HG02571 (cell line): Measurements from ENCODE around the gene CLTB.

Source experiments
- ATAC-seq: cut with Tn5 transposase; IDR thresholded peaks from one replicate; pipeline ENCODE4 v1.9.1; 2021; ENCODE audit warnings: mild to moderate bottlenecking, moderate library complexity; ENCODE audit not compliant: unreplicated experiment

Gene CLTB

DNA sequence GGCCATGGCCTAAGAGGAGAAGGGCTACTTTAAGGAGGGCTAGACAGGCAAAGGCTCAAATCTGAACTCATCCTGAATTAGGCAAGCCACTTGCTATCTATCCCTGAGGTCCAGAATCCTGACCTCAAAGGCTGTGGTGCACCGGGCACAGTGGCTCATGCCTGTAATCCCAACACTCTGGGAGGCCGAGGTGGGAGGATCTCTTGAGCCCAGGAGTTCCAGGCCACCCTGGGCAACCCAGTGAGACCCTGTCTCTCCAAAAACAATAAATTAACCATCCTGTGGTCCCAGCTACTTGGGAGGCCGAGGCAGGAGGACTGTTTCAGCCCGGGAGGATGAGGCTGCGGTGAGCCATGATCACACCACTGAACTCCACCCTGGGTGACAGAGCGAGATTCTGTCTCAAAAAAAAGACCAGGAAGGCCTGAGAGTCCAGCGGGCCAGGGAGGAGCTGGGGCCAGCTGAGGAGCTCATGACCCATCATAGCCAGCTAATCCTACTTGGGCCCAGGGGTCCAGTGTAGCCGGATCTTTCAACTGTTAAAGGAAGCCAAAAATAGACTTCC, 31.9 kb downstream of the CLTB start:
- ATAC-seq, result no peak

DNA sequence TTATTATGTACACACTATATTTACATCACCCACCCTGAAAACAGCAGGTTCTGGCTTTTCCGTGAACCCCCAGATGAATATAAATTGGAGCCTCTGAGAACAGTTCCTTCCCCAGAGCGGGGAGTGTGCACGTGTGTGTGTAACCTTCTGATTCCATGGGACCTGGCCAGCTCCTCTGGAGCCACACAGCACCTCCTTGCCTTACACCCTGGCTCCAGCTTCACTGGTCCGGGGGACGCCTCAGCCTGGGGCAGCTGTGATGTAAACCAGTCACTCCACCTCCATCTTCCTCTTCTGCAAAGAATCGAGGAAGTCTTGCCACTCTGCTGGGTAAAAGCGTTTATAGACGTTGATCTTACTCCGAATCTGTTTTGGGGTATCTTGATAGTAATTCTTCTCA, 32.4 kb downstream of the CLTB start:
- ATAC-seq, result no peak

DNA sequence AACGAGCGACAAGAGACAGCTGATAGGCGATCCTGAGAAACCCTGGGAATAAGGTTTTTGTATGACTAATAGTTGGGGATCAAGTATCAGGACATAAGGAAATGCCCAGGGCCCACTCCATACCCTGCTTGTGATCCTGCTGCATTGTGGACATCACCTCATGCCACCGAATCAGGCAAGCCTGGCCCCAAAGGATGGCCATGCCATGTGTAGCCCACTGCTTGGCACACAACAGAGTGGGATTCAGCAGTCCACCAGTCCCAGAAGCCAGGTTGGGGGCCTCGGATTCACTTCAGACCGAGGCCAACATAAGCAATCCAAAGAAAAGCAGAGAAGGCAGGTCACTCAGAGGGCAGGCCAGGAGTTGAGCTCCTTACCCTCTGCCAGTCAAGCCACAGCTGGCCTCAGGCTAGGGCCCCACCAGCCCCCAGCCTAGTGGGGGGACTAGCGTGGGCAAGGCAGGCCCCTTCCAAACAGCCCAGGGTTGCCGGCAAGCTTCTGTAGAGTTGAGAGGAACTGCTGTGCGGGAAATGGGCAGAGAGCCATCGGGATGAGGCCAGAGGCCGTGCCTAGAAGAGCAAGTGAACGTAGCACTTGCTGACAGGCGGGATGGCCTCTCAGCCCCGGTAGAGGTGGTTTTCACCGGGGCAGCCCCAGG, 33.0 kb downstream of the CLTB start:
- no peak for ATAC-seq

DNA sequence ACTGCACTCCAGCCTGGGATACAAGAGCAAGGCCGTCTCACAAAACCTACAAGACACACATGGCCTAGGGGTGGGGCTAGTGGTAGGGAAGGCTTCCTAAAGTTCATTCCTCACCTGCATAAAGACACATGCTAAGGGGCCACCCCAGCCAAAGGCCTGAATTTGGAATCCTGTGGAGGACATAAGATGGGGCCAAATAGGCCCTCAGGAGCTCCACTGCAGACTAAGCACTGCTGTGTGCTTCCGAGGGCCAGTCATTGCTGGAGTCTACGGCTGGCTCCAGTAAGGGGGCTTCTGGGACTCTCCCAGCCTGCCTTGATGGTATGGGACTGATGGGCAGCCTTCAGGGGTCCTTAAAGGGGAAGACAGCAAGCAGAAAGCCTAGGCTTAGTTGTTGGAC, 33.6 kb downstream of the CLTB start:
- ATAC-seq, result no peak

DNA sequence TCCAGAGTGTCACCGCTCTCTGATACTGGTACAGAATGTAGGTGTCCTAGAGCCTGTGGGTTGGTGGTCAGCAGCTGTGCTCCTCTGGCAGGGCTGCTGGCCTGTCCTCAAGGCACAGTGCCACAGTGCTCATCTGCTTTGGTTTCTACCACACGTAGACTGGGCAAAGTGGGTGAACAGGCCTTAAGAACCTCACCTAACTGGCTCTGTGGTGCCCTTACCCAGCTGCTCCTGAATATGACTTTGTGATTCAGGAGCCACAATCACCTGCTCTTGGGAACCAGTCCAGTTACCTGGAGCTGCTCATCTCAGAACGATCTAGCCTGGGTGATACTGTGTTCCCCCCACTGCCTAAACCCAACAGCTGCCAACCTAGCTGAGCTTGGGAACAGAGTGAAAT, 34.4 kb downstream of the CLTB start:
- ATAC-seq, result no peak

DNA sequence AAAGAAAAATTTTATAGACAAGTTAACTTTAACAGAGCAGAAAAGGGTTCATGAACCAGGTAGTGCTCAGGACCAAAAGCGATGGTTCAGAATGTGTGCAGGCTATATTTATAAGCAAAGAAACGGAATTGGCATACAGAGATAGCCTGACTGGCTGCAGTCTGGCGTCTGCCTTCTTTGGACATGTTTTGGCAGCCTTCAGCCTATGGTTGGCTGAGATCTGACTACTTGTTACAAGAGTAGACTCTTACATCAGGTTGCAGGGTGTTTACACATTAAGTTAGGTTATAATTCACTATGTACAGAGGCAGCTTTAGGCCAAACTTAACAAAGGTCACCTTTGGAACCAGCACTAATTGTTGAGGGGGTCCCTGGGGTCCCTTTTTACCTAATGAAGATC, 34.9 kb downstream of the CLTB start:
- no peak for ATAC-seq

DNA sequence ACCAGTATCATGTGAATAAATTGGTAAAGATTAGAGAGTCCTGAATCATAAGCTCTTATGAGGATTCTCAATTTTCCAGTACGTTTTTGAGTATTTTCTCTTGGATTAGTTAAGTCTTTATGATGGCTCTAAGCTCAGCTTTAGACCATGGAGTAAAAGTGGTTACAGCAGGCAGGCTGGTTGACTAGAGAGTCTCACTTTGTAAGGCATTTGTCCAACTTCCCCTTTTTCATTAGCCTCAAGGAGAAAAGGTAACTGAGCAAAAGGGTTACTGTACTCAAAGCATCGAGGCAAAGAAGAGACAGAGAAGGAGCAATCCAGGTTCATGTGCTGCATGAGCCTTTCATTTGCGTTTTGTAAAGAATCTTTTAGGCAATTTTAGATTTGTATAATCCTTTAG, 36.5 kb downstream of the CLTB start:
- ATAC-seq, result no peak

DNA sequence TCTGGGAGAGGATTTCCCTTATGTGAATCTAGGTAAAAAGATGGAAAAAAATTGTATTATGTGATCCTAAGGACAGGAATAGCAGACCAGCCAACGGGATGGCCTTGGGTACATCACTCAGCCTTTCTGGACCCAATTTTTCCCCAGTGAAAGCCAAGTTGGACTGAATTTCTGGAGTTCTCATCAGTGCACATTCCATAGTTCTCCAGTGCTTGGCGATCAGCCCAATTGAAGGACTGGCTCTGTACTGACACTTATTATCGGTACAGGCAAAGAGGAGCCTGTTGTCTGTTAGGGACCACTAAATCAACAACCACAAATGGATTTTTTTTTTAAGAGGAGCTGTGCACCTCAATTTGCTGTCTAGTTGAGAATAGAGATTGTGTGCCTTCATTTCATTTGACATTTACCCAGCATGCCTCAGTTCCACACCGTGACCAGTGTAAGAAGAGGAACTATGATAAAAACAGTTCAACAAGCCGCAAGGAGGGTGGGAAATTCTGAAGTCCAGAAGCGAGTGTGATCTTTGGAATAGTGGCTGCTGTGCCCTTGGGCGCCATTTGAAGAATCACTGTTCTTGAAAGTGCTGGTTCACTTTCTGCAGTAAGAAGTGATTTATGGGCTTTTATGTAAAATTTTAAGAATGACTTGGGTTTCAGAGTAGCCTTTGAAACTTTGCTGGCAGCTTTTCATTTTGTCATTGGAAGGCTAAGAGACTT, 43.1 kb downstream of the CLTB start:
- ATAC-seq, result no peak

DNA sequence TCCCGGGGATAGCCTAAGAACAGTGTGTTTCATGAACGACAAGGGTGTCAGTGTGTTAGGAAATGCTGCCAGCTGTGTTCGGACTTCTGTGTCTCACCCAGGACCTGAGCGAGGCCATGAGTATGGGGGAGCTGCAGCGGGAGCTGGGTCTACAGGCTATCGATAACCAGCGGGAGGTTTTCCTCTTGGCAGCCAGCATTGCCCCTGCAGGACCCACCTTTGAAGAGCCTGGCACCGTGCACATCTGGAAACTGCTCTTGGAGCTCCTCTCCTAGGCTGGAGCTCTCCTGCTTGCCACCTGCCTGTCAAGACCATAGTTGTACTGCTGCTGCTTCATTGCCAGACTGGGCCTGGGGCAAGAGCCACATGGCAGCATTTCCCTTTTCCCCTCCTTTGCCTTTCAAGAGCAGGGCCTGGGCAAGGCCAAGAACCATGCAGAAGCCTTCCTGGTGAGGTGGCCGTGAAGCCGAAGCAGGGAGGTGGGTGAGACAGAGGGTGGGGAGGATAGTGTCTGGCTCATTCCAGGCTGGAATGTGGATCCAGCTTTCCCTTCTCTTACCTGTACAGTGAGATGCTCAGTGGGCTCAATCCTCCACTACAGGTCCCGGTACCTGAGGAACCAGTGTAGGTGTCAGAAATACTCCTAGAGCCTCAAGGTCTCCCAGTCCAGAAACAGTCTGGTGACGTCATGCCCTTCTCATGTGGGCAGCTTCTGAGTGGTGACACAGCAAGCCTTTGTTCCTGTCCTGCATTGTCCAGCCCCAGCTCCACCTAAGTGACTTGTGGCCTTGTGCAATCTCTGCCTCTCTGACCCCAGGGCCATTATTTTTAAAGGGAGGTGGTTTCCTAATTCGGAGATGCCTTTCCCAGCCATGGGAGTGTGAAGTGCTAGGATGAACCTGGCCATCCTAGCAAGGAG, 44.5 kb downstream of the CLTB start:
- ATAC-seq, result no peak

DNA sequence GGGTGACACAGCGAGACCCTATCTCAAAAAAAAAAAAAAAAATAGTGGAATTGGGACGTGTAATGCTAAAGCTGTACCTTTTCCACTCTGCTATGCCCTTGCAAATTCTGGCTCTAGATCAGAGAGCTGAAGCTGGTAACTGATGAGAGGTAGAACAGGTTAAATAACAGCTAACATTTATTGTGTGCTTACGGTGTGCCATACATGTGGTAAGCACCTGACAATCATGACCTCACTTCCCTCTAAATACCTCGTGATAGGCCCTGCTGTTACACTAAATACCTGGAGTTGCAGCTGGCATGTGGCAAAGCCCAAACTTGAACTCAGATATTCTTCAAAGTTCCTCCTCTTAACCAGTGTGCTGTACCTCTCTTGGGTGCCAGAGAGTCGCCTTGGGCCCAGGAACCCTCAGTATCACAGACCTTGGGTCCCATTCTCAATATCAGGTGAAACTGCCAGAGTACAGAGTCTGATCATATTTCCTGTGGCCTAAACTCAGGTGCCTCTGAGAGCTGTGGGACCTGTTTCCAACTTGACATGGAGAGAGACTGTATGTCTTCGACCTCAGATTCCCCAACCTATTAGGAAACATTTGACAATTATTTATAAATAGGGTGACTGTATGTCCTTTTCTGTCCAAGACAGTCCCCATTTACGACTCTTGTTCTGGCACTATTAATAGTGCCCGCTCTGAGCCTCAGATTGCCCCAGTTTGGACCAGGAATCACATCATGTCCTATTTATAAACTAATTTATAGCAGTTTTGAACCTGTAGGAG, 46.2 kb downstream of the CLTB start:
- ATAC-seq, result no peak

DNA sequence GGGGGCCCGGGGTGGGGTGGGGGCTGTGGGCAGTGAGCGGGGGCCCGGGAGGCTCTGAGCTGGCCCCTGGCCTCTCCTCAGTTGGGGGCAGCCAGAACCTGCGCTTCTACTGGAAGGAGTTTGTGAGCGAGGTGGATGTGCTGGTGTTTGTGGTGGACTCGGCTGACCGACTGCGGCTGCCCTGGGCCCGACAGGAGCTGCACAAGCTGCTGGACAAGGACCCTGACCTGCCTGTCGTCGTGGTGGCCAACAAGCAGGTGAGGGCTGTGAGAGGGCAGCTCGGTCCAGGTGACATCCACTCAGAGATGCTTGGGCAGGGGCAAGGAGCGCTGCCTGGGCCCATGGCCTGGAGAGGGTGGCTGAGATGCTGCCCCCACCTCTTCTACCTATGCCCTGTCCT, 47.6 kb downstream of the CLTB start:
- ATAC-seq, result no peak

DNA sequence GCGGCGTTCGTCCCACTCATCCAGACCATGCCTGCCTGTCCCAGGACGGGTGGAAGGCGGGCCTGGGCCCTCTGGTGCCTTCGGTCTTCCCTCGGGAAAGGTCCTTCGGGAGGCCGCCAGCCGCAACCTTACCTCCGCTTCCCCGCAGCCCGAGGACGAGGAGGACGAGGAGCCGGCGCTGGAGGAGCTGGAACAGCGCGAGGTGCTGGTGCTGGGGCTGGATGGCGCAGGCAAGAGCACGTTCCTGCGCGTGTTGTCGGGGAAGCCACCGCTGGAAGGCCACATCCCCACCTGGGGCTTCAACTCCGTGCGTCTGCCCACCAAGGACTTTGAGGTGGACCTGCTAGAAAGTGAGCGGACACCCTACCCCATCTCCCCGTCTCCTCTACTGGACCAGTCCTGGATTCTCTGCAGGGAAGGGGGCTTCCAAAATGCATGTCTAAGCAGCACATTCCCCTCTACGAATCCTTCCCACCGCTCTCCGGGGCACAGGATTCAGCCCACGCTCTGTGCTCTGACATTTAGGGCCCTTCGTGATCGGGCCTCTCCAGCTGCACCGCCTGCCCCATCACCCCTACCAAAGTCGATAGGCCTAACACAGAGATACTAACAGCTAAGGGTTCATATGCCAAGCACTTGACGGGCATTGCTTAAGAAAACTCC, 50.0 kb downstream of the CLTB start:
- no peak for ATAC-seq

DNA sequence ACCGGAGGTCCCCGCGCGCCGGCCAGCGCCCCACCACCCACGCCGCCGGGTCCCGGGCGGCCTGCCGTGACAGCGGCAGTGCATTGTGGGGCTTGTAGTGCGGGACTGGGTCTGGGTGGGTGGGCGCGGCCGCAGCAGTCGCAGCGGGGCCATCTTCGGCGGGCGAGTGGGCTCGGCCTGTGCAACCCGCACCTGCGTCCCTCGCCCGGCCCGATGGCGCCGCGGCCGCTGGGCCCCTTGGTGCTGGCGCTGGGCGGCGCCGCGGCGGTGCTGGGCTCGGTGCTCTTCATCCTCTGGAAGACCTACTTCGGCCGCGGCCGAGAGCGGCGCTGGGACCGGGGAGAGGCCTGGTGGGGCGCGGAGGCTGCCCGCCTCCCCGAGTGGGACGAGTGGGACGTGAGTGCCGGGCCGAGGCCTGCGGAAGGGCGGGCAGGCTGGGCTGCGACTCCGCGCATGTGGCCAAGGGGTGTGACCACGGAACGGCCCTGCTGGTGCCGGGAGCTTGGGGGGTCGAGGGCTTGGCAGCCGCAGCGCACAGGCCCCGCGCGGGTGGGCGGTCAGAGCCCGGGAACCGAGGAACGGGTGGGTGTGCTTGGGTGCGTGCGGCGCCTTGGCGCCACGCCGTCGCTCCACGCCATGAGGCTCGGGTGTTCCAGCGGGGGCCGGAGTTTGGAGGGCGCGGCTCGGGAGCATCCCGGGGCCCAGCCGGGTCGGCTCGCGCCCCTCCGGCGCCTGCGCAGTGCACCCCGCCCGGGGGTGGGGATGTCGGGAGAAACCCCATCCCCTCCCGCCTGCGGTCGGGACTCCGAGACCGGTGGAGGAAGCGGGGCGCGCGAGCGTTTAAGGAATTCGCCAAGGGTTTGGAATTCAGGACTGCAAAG, 50.7 kb downstream of the CLTB start, which contains the start of gene ARL10:
ARL10 (plus strand) TSS at position 137 of the 881 bp plus-strand sequence; CDS start at position 214, 77 bp downstream.
- ATAC-seq, result peak; percentile 33

DNA sequence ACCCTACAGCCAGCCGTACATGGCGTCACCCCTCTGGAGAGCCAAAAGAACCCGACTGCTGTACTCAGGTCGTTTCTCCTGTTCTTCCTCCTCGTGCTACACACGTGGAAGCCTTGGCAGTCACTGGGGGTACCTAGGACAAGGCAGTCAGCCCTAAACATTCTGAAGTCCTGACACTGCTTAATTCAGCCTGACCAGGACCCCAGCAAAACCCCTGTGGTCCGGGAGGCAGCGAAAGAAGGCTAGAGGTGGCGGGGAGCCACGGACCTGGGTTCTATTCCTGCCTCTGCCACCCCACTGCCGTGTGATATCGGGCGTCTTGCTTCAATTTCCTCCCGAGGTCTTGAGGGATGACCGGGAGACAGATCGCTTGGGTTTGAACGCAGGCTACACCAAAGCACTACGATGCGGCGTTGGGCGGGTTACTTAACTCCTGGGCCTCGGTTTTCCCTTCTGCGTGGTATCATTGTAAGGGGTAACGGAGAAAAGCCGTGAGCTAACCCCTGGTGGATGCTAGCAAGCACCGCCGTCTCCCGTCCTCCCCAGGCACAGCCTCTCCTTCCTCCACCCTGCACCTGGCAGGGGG, 51.5 kb downstream of the CLTB start:
- no peak for ATAC-seq

DNA sequence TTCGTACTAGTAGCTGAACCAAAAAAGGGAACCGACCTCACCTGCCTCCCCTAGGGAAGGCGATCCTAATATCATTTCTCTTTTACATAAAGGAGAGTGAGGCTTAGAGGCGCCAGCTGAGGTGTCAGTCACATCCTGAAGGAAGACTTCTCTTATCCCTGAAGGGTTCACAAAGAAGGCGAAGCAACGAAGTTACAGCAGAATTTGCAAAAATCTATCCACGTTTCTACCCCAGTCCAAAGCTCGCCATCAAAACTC, 54.2 kb downstream of the CLTB start:
- ATAC-seq, result no peak

DNA sequence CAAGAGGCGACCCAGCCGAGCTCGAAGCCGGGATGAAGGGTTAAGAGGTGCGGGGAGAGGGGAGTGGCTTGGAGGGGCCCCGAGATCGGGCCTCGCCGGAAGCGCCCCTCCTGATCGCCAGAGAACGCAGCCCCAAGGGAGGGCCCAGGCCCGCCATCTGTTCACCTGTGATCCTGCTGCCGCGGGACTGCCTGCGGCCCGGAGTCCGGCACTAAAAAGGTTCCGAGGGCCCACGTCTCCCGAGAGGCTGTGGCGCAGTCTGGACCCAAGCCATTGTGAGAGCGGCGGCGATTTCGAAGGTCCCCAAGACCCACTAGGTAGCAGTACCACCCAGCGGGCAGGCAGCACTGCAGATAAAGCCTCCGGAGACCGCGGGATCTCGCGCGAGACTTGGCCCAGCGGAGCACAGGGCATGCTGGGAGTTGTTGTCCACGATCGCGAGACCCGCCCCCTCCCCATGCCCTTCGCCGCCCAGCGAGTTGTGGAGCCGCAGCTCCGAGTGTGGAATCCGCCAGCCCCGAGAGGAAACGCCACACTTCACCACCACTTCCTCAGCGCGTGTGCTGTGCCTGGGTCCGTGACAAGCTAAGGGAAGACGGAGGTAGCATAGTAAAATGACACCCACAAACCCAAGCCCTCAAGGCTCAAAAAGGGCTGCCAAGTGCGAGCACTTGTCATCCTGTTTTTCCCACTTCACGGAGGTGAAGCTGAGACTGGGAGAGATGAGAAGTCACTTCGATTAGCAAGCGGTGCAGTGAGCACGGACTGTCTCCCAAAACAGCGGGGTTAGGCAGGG, 54.7 kb downstream of the CLTB start, which contains the start of gene KIAA1191:
KIAA1191 (minus strand) TSS at position 328 of the 796 bp plus-strand sequence. CDS start 2,256 bp downstream, outside the sequence.
- ATAC-seq, result peak; percentile 87

DNA sequence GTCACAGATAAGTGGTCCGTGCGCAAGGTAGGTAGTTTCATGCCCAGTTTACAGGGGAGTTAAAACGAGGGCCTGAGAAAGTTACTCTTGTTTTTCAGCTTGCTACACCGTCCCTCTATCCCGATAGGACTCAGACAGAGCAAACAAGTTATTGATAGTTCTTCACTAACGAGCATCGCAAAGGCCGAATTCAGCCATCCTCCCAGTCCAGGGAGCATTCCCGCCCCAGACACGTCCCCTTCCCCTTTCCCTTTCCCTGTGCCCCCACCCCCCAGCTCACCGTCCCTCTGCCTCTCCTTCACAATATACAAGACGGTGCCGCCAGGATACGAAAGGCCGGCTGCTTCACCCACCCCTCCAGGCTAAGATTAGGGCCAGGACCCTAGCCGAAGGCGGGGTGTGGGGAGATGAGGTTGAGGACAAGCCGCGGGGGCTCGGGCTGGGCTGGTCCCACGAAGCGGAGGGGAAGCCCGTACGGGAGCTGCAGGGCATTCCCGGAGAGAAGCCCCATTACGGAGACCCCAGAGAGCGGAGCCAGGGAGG, 55.4 kb downstream of the CLTB start:
- no peak for ATAC-seq

DNA sequence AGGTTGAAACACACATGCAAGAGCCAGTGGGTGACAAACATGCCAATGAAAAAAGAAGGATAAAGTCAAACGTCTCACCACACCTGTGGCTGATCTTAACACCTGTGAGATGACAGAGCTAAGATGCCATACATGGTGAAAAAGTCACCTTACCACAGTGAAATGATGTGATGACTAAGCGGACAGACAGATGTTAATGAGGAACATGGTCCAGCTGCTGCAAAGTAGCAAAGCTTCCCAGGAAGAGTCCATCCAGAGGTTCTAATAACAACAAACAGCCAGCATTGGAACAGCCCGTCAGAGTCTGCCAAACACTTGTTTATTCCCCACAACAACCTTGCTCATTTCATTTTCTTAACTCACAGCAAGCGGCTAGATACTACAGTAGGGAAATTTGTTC, 56.7 kb downstream of the CLTB start:
- ATAC-seq, result no peak
